Measurements from ENCODE around the gene UGT1A7. TPM values are rescaled to one million over a fixed set of nuclear protein-coding genes. Genes with fewer than 3 reads are reported as not detected.

UGT1A7 gene
- total RNA-seq, 1 donor from 2014 or later = not detected

- TF ChIP-seq CTCF (IDR thresholded peaks at IDR 0.05) = no peak
- intact Hi-C loops (cut with micrococcal nuclease) = no loop called here
- Mint-ChIP-seq H3K27me3 (peaks cover 7% of the 10 kb centered on the region), H3K9me3 (no peaks in the 10 kb centered on the region), H3K4me1 (no peaks in the 10 kb centered on the region), H3K27ac (no peak overlapping the region), H3K4me3 (no peak overlapping the region), H3K36me3 (ENCODE audit: low read depth) (no peaks in the 10 kb centered on the region)
- DNase-seq = no peak
- ChIA-PET POLR2A (no interaction called here), CTCF (no interaction called here)
- no peak for ATAC-seq (ENCODE audit: low read depth)
These were observed 112.5 kb downstream of the UGT1A7 start for GRCh38 chr2:233794128-233794658.

GRCh38 chr2:233795735-233796171, 114.1 kb downstream of the UGT1A7 start:
- ChIA-PET POLR2A (no interaction called here), CTCF (no interaction called here)
- no peak for ATAC-seq (ENCODE audit: low read depth)
- no peak for DNase-seq
- H3K9me3 Mint-ChIP-seq = peaks cover 2% of the 10 kb centered on the region
- TF ChIP-seq CTCF (IDR thresholded peaks at IDR 0.05) = no peak
- H3K27me3 Mint-ChIP-seq = peaks cover 7% of the 10 kb centered on the region
- H3K27ac Mint-ChIP-seq = no peak overlapping the region
- intact Hi-C loops (cut with micrococcal nuclease) = no loop called here
- no peak overlapping the region for H3K4me3 Mint-ChIP-seq
- H3K36me3 Mint-ChIP-seq (ENCODE audit: low read depth) = no peaks in the 10 kb centered on the region
- no peaks in the 10 kb centered on the region for H3K4me1 Mint-ChIP-seq

- no peak for DNase-seq
- no peak for ATAC-seq (ENCODE audit: low read depth)
- TF ChIP-seq CTCF (IDR thresholded peaks at IDR 0.05) = no peak
- ChIA-PET POLR2A (no interaction called here), CTCF (no interaction called here)
- Mint-ChIP-seq H3K9me3 (peaks cover 2% of the 10 kb centered on the region), H3K27ac (no peak overlapping the region), H3K4me1 (no peaks in the 10 kb centered on the region), H3K4me3 (no peak overlapping the region), H3K36me3 (ENCODE audit: low read depth) (no peaks in the 10 kb centered on the region), H3K27me3 (peaks cover 7% of the 10 kb centered on the region)
- intact Hi-C loops (cut with micrococcal nuclease) = no loop called here
These were observed 114.6 kb downstream of the UGT1A7 start for GRCh38 chr2:233796254-233796653.

GRCh38 chr2:233798335-233799086, 116.8 kb downstream of the UGT1A7 start:
- ChIA-PET CTCF (no interaction called here), POLR2A (no interaction called here)
- Mint-ChIP-seq H3K27me3 (peaks cover 10% of the 10 kb centered on the region), H3K9me3 (peaks cover 2% of the 10 kb centered on the region), H3K4me1 (no peaks in the 10 kb centered on the region), H3K4me3 (no peak overlapping the region), H3K36me3 (ENCODE audit: low read depth) (no peaks in the 10 kb centered on the region), H3K27ac (no peak overlapping the region)
- DNase-seq = peak; percentile 8
- TF ChIP-seq CTCF (IDR thresholded peaks at IDR 0.05) = no peak
- intact Hi-C loops (cut with micrococcal nuclease) = no loop called here
- ATAC-seq (ENCODE audit: low read depth) = no peak

GRCh38 chr2:233799087-233799665, 117.5 kb downstream of the UGT1A7 start:
- no peak for TF ChIP-seq CTCF (IDR thresholded peaks at IDR 0.05)
- CTCF ChIA-PET = no interaction called here
- DNase-seq = peak; percentile 1
- Mint-ChIP-seq H3K27me3 (peaks cover 16% of the 10 kb centered on the region), H3K36me3 (ENCODE audit: low read depth) (no peaks in the 10 kb centered on the region), H3K4me3 (no peak overlapping the region), H3K27ac (no peak overlapping the region), H3K9me3 (peaks cover 2% of the 10 kb centered on the region), H3K4me1 (no peaks in the 10 kb centered on the region)
- ATAC-seq (ENCODE audit: low read depth) = no peak
- intact Hi-C loops (cut with micrococcal nuclease) = no loop called here
- POLR2A ChIA-PET = no interaction called here
